Measurements from ENCODE around the gene FREY1. TPM values are rescaled to one million over a fixed set of nuclear protein-coding genes. Genes with fewer than 3 reads are reported as not detected.

The FREY1 gene
- total and polyA plus RNA-seq, 2 of the 8 experiments (the other 6 are each of a cell fraction or from before 2014, with no cell fraction given), result 0.32 to 1.1 TPM

- Histone ChIP-seq H2BK5ac (ENCODE audit: low read depth, low read length) (no peak overlapping the region), H3K79me1 (ENCODE audit: low read depth, low read length) (peaks cover 2% of the 10 kb centered on the region), H3K23ac (ENCODE audit: insufficient read length) (no peak overlapping the region), H2AK5ac (ENCODE audit: low read depth, low read length) (no peak overlapping the region), H3K18ac (ENCODE audit: extremely low read depth, low read length) (no peak overlapping the region), H3K79me2 (ENCODE audit: control insufficient read depth in 1 of 2, insufficient read depth in 2 of 2, low read length in 2 of 2) (no peaks in the 10 kb centered on the region), H3K27me3 (replicated peaks in 1 of 4; ENCODE audit: control insufficient read depth in 3 of 4, extremely low read depth in 1 of 4, insufficient read depth in 3 of 4, low read length in 3 of 4) (peaks cover 0 to 5% (median 2%) of the 10 kb centered on the region in 4 experiments; a peak in 1 of 7 replicates), H4K5ac (ENCODE audit: insufficient read length, low read depth, low read length) (no peak overlapping the region), H3K56ac (replicated peaks; ENCODE audit: insufficient read length, low read depth, low read length) (no peak overlapping the region), H2AFZ (ENCODE audit: low read length) (no peak overlapping the region), H3K9ac (replicated peaks in 1 of 4; ENCODE audit: extremely low read depth in 1 of 4, low read depth in 3 of 4, low read length in 3 of 4) (no peak overlapping the region; a peak in 2 of 7 replicates), H3K27ac (ENCODE audit: low read depth, low read length) (no peak overlapping the region), H3K36me3 (ENCODE audit: control insufficient read depth in 2 of 4, insufficient read depth in 4 of 4, low read length in 3 of 4) (peaks cover 4 to 15% (median 9%) of the 10 kb centered on the region in 4 experiments; a peak in 6 of 8 replicates), H3K14ac (ENCODE audit: insufficient read length) (no peak overlapping the region), H3K4me1 (replicated peaks in 1 of 4; ENCODE audit: control insufficient read depth in 3 of 4, insufficient read depth in 4 of 4, low read length in 3 of 4) (peaks cover 0 to 28% (median 19%) of the 10 kb centered on the region in 4 experiments; a peak in 5 of 7 replicates), H2BK15ac (ENCODE audit: low read length) (no peak overlapping the region), H2BK12ac (ENCODE audit: low read depth, low read length) (no peak overlapping the region), H3K4ac (replicated peaks; ENCODE audit: insufficient read length, low read depth, low read length) (no peak overlapping the region), H3K23me2 (ENCODE audit: low read depth, low read length) (peaks cover 8% of the 10 kb centered on the region), H3K4me2 (ENCODE audit: insufficient read depth in 1 of 2, low read depth in 2 of 2, low read length in 2 of 2) (peak overlapping the region; percentile 74 to 84), H2BK20ac (ENCODE audit: low read length) (no peak overlapping the region), H4K91ac (replicated peaks; ENCODE audit: insufficient read length, low read length) (no peak overlapping the region), H3K4me3 (ENCODE audit: extremely low read depth in 1 of 4, insufficient read depth in 2 of 4, low read depth in 3 of 4, low read length in 4 of 4) (peak overlapping the region; percentile 50 to 66 (median 59); a peak in 5 of 8 replicates), H3K9me3 (ENCODE audit: insufficient read depth in 2 of 2, low read depth in 1 of 2, low read length in 1 of 2) (no peaks in the 10 kb centered on the region), H2BK120ac (replicated peaks; ENCODE audit: low read depth, low read length) (no peak overlapping the region), H4K20me1 (replicated peaks in 1 of 2; ENCODE audit: control insufficient read depth in 1 of 2, insufficient read depth in 2 of 2, low read length in 2 of 2) (peaks cover 10 to 18% of the 10 kb centered on the region in 2 experiments), H4K8ac (ENCODE audit: extremely low read depth, insufficient read depth, low read length) (no peak overlapping the region)
- TF ChIP-seq GTF2F1 (IDR thresholded peaks at IDR 0.05; ENCODE audit: borderline replicate concordance, low read depth, low read length) (no peak), CTBP2 (IDR thresholded peaks at IDR 0.05; ENCODE audit: borderline replicate concordance, insufficient read depth, insufficient read length, low read length) (no peak), CHD1 (IDR thresholded peaks at IDR 0.05; ENCODE audit: low read depth, low read length) (no peak), POU5F1 (IDR thresholded peaks at IDR 0.05; ENCODE audit: low read depth, low read length) (no peak), SRF (IDR thresholded peaks at IDR 0.05; ENCODE audit: low read depth, low read length) (no peak), BACH1 (IDR thresholded peaks at IDR 0.05; ENCODE audit: low read length) (no peak), MAFK (IDR thresholded peaks at IDR 0.05; ENCODE audit: low read depth, low read length) (no peak), EZH2 (IDR thresholded peaks at IDR 0.05; ENCODE audit: low read depth, low read length, severe bottlenecking) (no peak), JUN (IDR thresholded peaks at IDR 0.05; ENCODE audit: low read depth, low read length) (no peak)
- DNase-seq (ENCODE audit: low read depth in 1 of 2, low spot score in 2 of 2) (no peak), FAIRE-seq (no peak)
- 41% methylated on average over 3 of the region's 3 CpGs; no CpG with 5 or more reads in 1 of the 2 experiments for WGBS, 2 experiments (ENCODE audit: extremely low coverage in 1 of 2, insufficient coverage in 1 of 2, insufficient read length in 1 of 2, insufficient replicate concordance in 2 of 2, low coverage in 1 of 2, low lambda C conversion rate in 2 of 2, missing lambda C conversion rate in 1 of 2)
- POLR2A ChIA-PET (ENCODE audit: partially characterized antibody), result interaction anchor here (0.8 to 3.8 kb wide), 5 partner anchors 10 to 24 kb away, joined by 3 to 21 read pairs (median 10); partner anchors contain the start of genes LARGE2 and PEX16
- CTCF ChIA-PET (ENCODE audit: partially characterized antibody), result interaction anchor here (0.9 to 7.7 kb wide), 11 partner anchors 12 to 113 kb away, joined by 3 to 69 read pairs (median 5); partner anchors contain the start of gene PEX16
These were observed 8.0 kb downstream of the FREY1 start for GRCh38 chr11:45899086-45899447.
